ENCODE measurements around the gene LRP1-AS.

Gene LRP1-AS

GRCh38 chr12:57146961-57147944 lies at the start of gene LRP1-AS:
Gene LRP1-AS, minus strand, starts transcription at chr12:57147619.
- DNase-seq (ENCODE audit: low spot score), result no peak

GRCh38 chr12:57196956-57197355 lies 49.5 kb upstream of the LRP1-AS start:
- DNase-seq (ENCODE audit: low spot score), result no peak

GRCh38 chr12:57196439-57196838 lies 49.0 kb upstream of the LRP1-AS start:
- no peak for DNase-seq (ENCODE audit: low spot score)

GRCh38 chr12:57195611-57196371 lies 48.4 kb upstream of the LRP1-AS start:
- no peak for DNase-seq (ENCODE audit: low spot score)

GRCh38 chr12:57195186-57195585 lies 47.8 kb upstream of the LRP1-AS start:
- no peak for DNase-seq (ENCODE audit: low spot score)

GRCh38 chr12:57194253-57194652 lies 46.8 kb upstream of the LRP1-AS start:
- DNase-seq (ENCODE audit: low spot score), result no peak

GRCh38 chr12:57193706-57194245 lies 46.4 kb upstream of the LRP1-AS start:
- DNase-seq (ENCODE audit: low spot score), result no peak

- no peak for DNase-seq (ENCODE audit: low spot score)
These were observed 45.5 kb upstream of the LRP1-AS start for GRCh38 chr12:57192920-57193319.

GRCh38 chr12:57191410-57191809 lies 44.0 kb upstream of the LRP1-AS start:
- no peak for DNase-seq (ENCODE audit: low spot score)

- DNase-seq (ENCODE audit: low spot score), result no peak
These were observed 43.4 kb upstream of the LRP1-AS start for GRCh38 chr12:57190821-57191220.

- no peak for DNase-seq (ENCODE audit: low spot score)
These were observed 42.6 kb upstream of the LRP1-AS start for GRCh38 chr12:57190037-57190436.

GRCh38 chr12:57188090-57188425 lies 40.6 kb upstream of the LRP1-AS start:
- DNase-seq (ENCODE audit: low spot score), result no peak

- DNase-seq (ENCODE audit: low spot score), result no peak
These were observed 40.0 kb upstream of the LRP1-AS start for GRCh38 chr12:57187222-57188089.

GRCh38 chr12:57185906-57186508 lies 38.6 kb upstream of the LRP1-AS start:
- no peak for DNase-seq (ENCODE audit: low spot score)

- DNase-seq (ENCODE audit: low spot score), result no peak
These were observed 38.0 kb upstream of the LRP1-AS start for GRCh38 chr12:57185403-57185802.

GRCh38 chr12:57183939-57184725 lies 36.7 kb upstream of the LRP1-AS start:
- DNase-seq (ENCODE audit: low spot score), result no peak

GRCh38 chr12:57182918-57183575 lies 35.6 kb upstream of the LRP1-AS start:
- peak; percentile 94 for DNase-seq (ENCODE audit: low spot score)

- DNase-seq (ENCODE audit: low spot score), result no peak
These were observed 34.2 kb upstream of the LRP1-AS start for GRCh38 chr12:57181561-57182155.

GRCh38 chr12:57181072-57181471 lies 33.7 kb upstream of the LRP1-AS start:
- no peak for DNase-seq (ENCODE audit: low spot score)

Measured in hepatic stellate cell (primary cell).